ENCODE results near the gene PTPN11.

PTPN11 gene

DNA sequence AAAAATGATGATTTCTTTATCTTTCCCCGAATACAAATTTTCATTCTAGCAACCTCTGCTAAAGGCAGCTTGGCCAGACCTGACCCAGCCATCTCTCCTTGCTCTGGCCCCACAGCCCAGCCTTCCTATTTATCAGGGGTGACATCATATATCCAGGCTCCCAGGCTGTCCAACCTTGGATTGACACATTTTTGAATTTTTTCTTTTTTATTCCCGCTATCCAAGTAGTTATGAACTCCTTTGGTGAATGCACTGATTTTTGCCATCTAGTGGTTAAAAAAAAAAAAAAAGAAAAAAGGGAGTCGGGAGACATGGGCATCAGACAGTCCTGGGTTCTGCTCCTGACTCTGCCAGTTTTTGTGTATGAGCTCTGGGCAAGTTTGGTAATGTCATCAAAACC, 120.5 kb downstream of the PTPN11 start:
- DNase-seq (ENCODE audit: low read depth), result no peak
- TF ChIP-seq MAX (IDR thresholded peaks at IDR 0.05; ENCODE audit: low read depth, low read length), result no peak
- TF ChIP-seq POLR2A (IDR thresholded peaks at IDR 0.05; ENCODE audit: extremely low read depth, insufficient read length), result no peak
- TF ChIP-seq MYC (IDR thresholded peaks at IDR 0.05; ENCODE audit: low read depth, low read length), result no peak
- TF ChIP-seq, protein P1, sequence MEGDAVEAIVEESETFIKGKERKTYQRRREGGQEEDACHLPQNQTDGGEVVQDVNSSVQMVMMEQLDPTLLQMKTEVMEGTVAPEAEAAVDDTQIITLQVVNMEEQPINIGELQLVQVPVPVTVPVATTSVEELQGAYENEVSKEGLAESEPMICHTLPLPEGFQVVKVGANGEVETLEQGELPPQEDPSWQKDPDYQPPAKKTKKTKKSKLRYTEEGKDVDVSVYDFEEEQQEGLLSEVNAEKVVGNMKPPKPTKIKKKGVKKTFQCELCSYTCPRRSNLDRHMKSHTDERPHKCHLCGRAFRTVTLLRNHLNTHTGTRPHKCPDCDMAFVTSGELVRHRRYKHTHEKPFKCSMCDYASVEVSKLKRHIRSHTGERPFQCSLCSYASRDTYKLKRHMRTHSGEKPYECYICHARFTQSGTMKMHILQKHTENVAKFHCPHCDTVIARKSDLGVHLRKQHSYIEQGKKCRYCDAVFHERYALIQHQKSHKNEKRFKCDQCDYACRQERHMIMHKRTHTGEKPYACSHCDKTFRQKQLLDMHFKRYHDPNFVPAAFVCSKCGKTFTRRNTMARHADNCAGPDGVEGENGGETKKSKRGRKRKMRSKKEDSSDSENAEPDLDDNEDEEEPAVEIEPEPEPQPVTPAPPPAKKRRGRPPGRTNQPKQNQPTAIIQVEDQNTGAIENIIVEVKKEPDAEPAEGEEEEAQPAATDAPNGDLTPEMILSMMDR (IDR thresholded peaks at IDR 0.05; ENCODE audit: low read depth, low read length), result no peak

GRCh38 chr12:112540021-112540420, 121.3 kb downstream of the PTPN11 start:
- no peak for DNase-seq (ENCODE audit: low read depth)
- no peak overlapping the region for H3K4me3 ChIP-seq (ENCODE audit: low read depth, low read length)
- TF ChIP-seq, protein P1 (IDR thresholded peaks at IDR 0.05; ENCODE audit: low read depth, low read length), result no peak
- no peak for TF ChIP-seq MYC (IDR thresholded peaks at IDR 0.05; ENCODE audit: low read depth, low read length)
- TF ChIP-seq POLR2A (IDR thresholded peaks at IDR 0.05; ENCODE audit: extremely low read depth, insufficient read length), result no peak
- no peak for TF ChIP-seq MAX (IDR thresholded peaks at IDR 0.05; ENCODE audit: low read depth, low read length)

More for the DNA sequence above, 120.5 kb downstream of the PTPN11 start:
- no peak overlapping the region for H3K4me3 ChIP-seq (ENCODE audit: low read depth, low read length)

DNA sequence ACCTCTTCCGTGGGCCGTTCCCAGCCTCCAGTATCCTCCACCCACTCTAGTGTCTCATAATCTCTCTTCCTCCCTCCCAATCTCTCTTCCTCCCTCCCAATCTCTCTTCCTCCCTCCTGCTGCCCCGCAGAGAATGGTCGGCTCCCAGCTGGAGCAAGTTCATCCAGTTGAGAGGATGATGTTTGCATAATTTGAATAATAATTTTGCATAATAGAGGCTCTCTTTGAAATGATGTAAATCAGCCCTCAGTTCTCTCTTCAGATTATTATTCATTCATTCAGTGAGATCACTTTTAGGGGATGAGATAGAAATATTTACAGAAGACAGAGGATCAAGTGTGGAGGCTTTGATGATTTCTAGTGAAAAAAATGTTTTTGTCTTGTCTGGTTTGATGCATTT, 125.0 kb downstream of the PTPN11 start:
- H3K4me3 ChIP-seq (ENCODE audit: low read depth, low read length), result no peak overlapping the region
- DNase-seq (ENCODE audit: low read depth), result no peak
- TF ChIP-seq MYC (IDR thresholded peaks at IDR 0.05; ENCODE audit: low read depth, low read length) (no peak), MAX (IDR thresholded peaks at IDR 0.05; ENCODE audit: low read depth, low read length) (no peak), POLR2A (IDR thresholded peaks at IDR 0.05; ENCODE audit: extremely low read depth, insufficient read length) (no peak)
- TF ChIP-seq, protein P1 (IDR thresholded peaks at IDR 0.05; ENCODE audit: low read depth, low read length), result no peak

DNA sequence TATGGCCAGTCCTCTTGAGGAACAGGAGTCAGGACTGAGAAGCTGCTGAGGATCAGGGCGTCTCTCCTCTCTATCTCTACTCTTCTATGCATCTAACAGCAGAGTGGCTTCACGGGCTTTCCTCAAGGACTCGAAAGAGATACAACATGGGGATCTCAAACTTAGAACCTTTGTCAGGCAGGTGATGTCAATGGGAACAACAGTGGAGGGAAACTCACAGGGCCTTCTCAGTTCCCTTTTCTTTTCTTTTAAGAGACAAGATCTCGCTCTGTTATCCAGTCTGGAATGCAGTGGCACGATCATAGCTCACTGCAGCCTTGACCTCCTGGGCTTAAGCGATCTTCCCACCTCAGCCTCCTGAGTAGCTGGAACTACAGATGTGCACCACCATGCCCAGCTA, 127.6 kb downstream of the PTPN11 start:
- no peak overlapping the region for H3K4me3 ChIP-seq (ENCODE audit: low read depth, low read length)
- no peak for DNase-seq (ENCODE audit: low read depth)
- TF ChIP-seq, protein P1 (IDR thresholded peaks at IDR 0.05; ENCODE audit: low read depth, low read length), result no peak
- TF ChIP-seq POLR2A (IDR thresholded peaks at IDR 0.05; ENCODE audit: extremely low read depth, insufficient read length), result no peak
- TF ChIP-seq MYC (IDR thresholded peaks at IDR 0.05; ENCODE audit: low read depth, low read length), result no peak

GRCh38 chr12:112546996-112547395, 128.2 kb downstream of the PTPN11 start:
- no peak overlapping the region for H3K4me3 ChIP-seq (ENCODE audit: low read depth, low read length)
- no peak for DNase-seq (ENCODE audit: low read depth)
- no peak for TF ChIP-seq POLR2A (IDR thresholded peaks at IDR 0.05; ENCODE audit: extremely low read depth, insufficient read length)
- TF ChIP-seq, protein P1 (IDR thresholded peaks at IDR 0.05; ENCODE audit: low read depth, low read length), result no peak
- TF ChIP-seq MYC (IDR thresholded peaks at IDR 0.05; ENCODE audit: low read depth, low read length), result no peak
- TF ChIP-seq MAX (IDR thresholded peaks at IDR 0.05; ENCODE audit: low read depth, low read length), result no peak

GRCh38 chr12:112549031-112549430, 130.3 kb downstream of the PTPN11 start:
- TF ChIP-seq MAX (IDR thresholded peaks at IDR 0.05; ENCODE audit: low read depth, low read length), result no peak
- TF ChIP-seq, protein P1 (IDR thresholded peaks at IDR 0.05; ENCODE audit: low read depth, low read length), result no peak
- no peak for TF ChIP-seq MYC (IDR thresholded peaks at IDR 0.05; ENCODE audit: low read depth, low read length)
- no peak for TF ChIP-seq POLR2A (IDR thresholded peaks at IDR 0.05; ENCODE audit: extremely low read depth, insufficient read length)
- no peak overlapping the region for H3K4me3 ChIP-seq (ENCODE audit: low read depth, low read length)
- DNase-seq (ENCODE audit: low read depth), result no peak
